Endodermal cell (in vitro differentiated cells): ENCODE results near the gene ZSCAN1. TPM values are rescaled to one million over a fixed set of nuclear protein-coding genes. Genes with fewer than 3 reads are reported as not detected.
A peak's percentile ranks its signal among the peaks of the same experiment; 100 is the strongest.

Experiments used
- DNase-seq: peaks from one replicate; pipeline ENCODE4 v3.0.0-alpha.2; 2017
- H3K27ac ChIP-seq: 2 replicates; pipeline ENCODE4 v1.5.1; 2013; ENCODE audit warnings: mild to moderate bottlenecking, low read depth, low read length, moderate library complexity
- H3K27me3 ChIP-seq: 2 replicates; pipeline ENCODE4 v1.6.1; 2013; ENCODE audit warnings: mild to moderate bottlenecking, low read length, moderate library complexity; ENCODE audit not compliant: insufficient read depth, control insufficient read depth, poor library complexity, severe bottlenecking
- H3K36me3 ChIP-seq: 2 replicates; pipeline ENCODE4 v1.7.0; 2013; ENCODE audit warnings: mild to moderate bottlenecking, low read length, moderate library complexity; ENCODE audit not compliant: control insufficient read depth, insufficient read depth
- H3K4me1 ChIP-seq: one replicate; pipeline ENCODE4 v1.7.0; 2013; ENCODE audit warnings: low read length; ENCODE audit not compliant: control insufficient read depth, insufficient read depth
- H3K4me3 ChIP-seq: 2 replicates; pipeline ENCODE4 v1.5.1; 2013; ENCODE audit warnings: mild to moderate bottlenecking, low read length, moderate library complexity
- H3K9ac ChIP-seq: 2 replicates; pipeline ENCODE4 v1.6.1; 2013; ENCODE audit warnings: mild to moderate bottlenecking, low read length, moderate library complexity; ENCODE audit not compliant: poor library complexity, severe bottlenecking; ENCODE audit errors: extremely low read depth
- H3K9me3 ChIP-seq: 2 replicates; pipeline ENCODE4 v1.6.1; 2013; ENCODE audit warnings: mild to moderate bottlenecking, low read length, moderate library complexity; ENCODE audit not compliant: control insufficient read depth
- H3K27ac Mint-ChIP-seq: 2 replicates; pipeline ENCODE4 v1.8.0; 2020; ENCODE audit warnings: mixed read lengths
- H3K27me3 Mint-ChIP-seq: 2 replicates; pipeline ENCODE4 v1.8.0; 2021; ENCODE audit warnings: mild to moderate bottlenecking, mixed read lengths; ENCODE audit not compliant: insufficient read depth
- H3K36me3 Mint-ChIP-seq: 2 replicates; pipeline ENCODE4 v1.8.0; 2020; ENCODE audit warnings: low read depth, mixed read lengths
- H3K4me1 Mint-ChIP-seq: 2 replicates; pipeline ENCODE4 v1.8.0; 2020; ENCODE audit warnings: mixed read lengths
- H3K4me3 Mint-ChIP-seq: 2 replicates; pipeline ENCODE4 v1.8.0; 2020; ENCODE audit warnings: mild to moderate bottlenecking, moderate library complexity, mixed read lengths
- H3K9me3 Mint-ChIP-seq: 2 replicates; pipeline ENCODE4 v1.8.0; 2020; ENCODE audit warnings: mild to moderate bottlenecking, mixed read lengths
- CTCF ChIP-seq: fragments of 200-600 bp; sonication (generic); conservative IDR thresholded peaks from 2 replicates; pipeline ENCODE4 v1.5.0; 2021; ENCODE audit warnings: antibody characterized with exemption, mild to moderate bottlenecking
- WGBS, 2 experiments: methylation state at CpG; one replicate each; pipeline versions ENCODE4 v1.1.5 to v1.1.7; 2013; ENCODE audit warnings: missing lambda C conversion rate in 2 of 2, mixed read lengths in 1 of 2; ENCODE audit not compliant: insufficient coverage in 1 of 2, insufficient read length in 1 of 2; 5-methylcytosine and 5-hydroxymethylcytosine counted together
- total RNA-seq, 2 donors: library from RNA; stranded (reverse); fragmentation: NEBNext Ultra II Directional in 1 of 2; extraction: Animal tissue kit (Norgen Biotek cat#: 25700) in 1 of 2; gene quantifications; 2 replicates in 1 of 2; 3 replicates in 1 of 2; pipeline ENCODE4 v1.2.1, GENCODE V29; 2021

ZSCAN1 gene
- total RNA-seq, 2 donors from 2014 or later = 1.5 to 2.2 TPM

- TF ChIP-seq CTCF = no peak
- no peak for DNase-seq
- Mint-ChIP-seq H3K4me1 (no peaks in the 10 kb centered on the region), H3K36me3 (peaks cover 22% of the 10 kb centered on the region), H3K4me3 (no peak overlapping the region), H3K9me3 (peaks cover 81% of the 10 kb centered on the region), H3K27me3 (peaks cover 17% of the 10 kb centered on the region), H3K27ac (no peak overlapping the region)
- no peaks in the 10 kb centered on the region for H3K4me1 ChIP-seq
- H3K9me3 ChIP-seq = peaks cover 17% of the 10 kb centered on the region
- H3K9ac ChIP-seq = no peak overlapping the region
- H3K4me3 ChIP-seq = no peak overlapping the region
- no peaks in the 10 kb centered on the region for H3K27me3 ChIP-seq
- no peak overlapping the region for H3K27ac ChIP-seq
- WGBS, 2 experiments = 86 to 88% methylated on average over 5 to 8 of the region's 8 CpGs
- H3K36me3 ChIP-seq = no peaks in the 10 kb centered on the region
Observed at GRCh38 chr19:58056261-58056660, 22.4 kb downstream of the ZSCAN1 start.

- Histone ChIP-seq H3K27ac (no peak overlapping the region), H3K27me3 (no peaks in the 10 kb centered on the region), H3K9ac (no peak overlapping the region), H3K4me3 (no peak overlapping the region), H3K9me3 (peaks cover 21% of the 10 kb centered on the region), H3K36me3 (no peaks in the 10 kb centered on the region), H3K4me1 (no peaks in the 10 kb centered on the region)
- Mint-ChIP-seq H3K9me3 (peaks cover 81% of the 10 kb centered on the region), H3K27ac (no peak overlapping the region), H3K36me3 (peaks cover 22% of the 10 kb centered on the region), H3K4me1 (no peaks in the 10 kb centered on the region), H3K4me3 (no peak overlapping the region), H3K27me3 (peaks cover 16% of the 10 kb centered on the region)
- DNase-seq = no peak
- no peak for TF ChIP-seq CTCF
- 74 to 100% methylated on average over 2 to 8 of the region's 8 CpGs for WGBS, 2 experiments
Observed at GRCh38 chr19:58056861-58057260, 23.0 kb downstream of the ZSCAN1 start.

GRCh38 chr19:58058467-58058866 lies 24.6 kb downstream of the ZSCAN1 start:
- no peak for DNase-seq

More at GRCh38 chr19:58058467-58058866, 24.6 kb downstream of the ZSCAN1 start:
- Histone ChIP-seq H3K9ac (peak overlapping the region; percentile 35), H3K27ac (no peak overlapping the region), H3K4me3 (peak overlapping the region; percentile 79), H3K4me1 (no peaks in the 10 kb centered on the region), H3K27me3 (no peaks in the 10 kb centered on the region), H3K36me3 (peaks cover 4% of the 10 kb centered on the region), H3K9me3 (peaks cover 24% of the 10 kb centered on the region)
- H3K27ac Mint-ChIP-seq = peak overlapping the region; percentile 92
- H3K27me3 Mint-ChIP-seq = peaks cover 14% of the 10 kb centered on the region
- 94 to 98% methylated on average over 13 of the region's 13 CpGs for WGBS, 2 experiments
- no peaks in the 10 kb centered on the region for H3K4me1 Mint-ChIP-seq
- no peak for TF ChIP-seq CTCF
- H3K36me3 Mint-ChIP-seq = peaks cover 34% of the 10 kb centered on the region
- H3K4me3 Mint-ChIP-seq = peak overlapping the region; percentile 68
- peaks cover 79% of the 10 kb centered on the region for H3K9me3 Mint-ChIP-seq
